Spleen (tissue), 7 donors: Measurements from ENCODE around the gene METTL6.

Source experiments
- POLR2AphosphoS5 ChIP-seq, 3 donors: sonication (generic); formaldehyde crosslinking; IDR thresholded peaks; one replicate each; pipeline ENCODE4 v1.5.1; 2017; ENCODE audit warnings: antibody characterized with exemption in 3 of 3
- TF ChIP-seq, protein P1 (sequence below), 11 experiments: fragments of 200-600 bp in 7 of 11; fragments of 450-650 bp in 4 of 11; sonication (generic) in 4 of 11; IDR thresholded peaks in 8 of 11; conservative IDR thresholded peaks in 3 of 11; 1 replicate in 7 of 11; 2 replicates in 4 of 11; pipeline versions ENCODE4 v1.4.0 to v1.8.0; 2016 to 2021; ENCODE audit warnings: antibody characterized with exemption in 11 of 11, inconsistent platforms in 4 of 11, mild to moderate bottlenecking in 1 of 11
- donor health status: DM: no; HTN: no; CAD: no; lungs with moderate emphysema.
- donor health status: DM: no; HTN: no; CAD: no.
- donor health status: DM: no; HTN: no; CAD: no.

DNA sequence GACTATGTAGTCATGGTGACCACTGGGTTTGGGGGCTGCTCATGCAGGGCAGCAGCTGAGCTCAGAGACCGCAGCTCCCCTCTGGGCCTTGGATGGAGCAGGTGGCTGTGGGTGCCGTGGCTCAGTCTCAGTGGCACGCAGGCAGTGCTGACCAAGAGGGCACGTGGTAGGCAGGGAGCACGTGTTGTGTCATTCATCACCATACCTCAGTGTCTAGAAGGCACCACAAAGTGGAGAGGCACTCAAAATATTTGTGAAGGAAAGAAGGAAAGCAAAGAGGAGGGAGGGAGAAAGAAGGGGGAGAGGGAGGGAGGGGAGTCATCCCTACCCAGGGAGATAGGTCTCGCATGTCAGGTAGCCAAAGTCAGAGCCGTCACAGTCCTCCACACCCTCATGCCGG is 26.2 kb upstream of the METTL6 start:
- TF ChIP-seq, protein P1, sequence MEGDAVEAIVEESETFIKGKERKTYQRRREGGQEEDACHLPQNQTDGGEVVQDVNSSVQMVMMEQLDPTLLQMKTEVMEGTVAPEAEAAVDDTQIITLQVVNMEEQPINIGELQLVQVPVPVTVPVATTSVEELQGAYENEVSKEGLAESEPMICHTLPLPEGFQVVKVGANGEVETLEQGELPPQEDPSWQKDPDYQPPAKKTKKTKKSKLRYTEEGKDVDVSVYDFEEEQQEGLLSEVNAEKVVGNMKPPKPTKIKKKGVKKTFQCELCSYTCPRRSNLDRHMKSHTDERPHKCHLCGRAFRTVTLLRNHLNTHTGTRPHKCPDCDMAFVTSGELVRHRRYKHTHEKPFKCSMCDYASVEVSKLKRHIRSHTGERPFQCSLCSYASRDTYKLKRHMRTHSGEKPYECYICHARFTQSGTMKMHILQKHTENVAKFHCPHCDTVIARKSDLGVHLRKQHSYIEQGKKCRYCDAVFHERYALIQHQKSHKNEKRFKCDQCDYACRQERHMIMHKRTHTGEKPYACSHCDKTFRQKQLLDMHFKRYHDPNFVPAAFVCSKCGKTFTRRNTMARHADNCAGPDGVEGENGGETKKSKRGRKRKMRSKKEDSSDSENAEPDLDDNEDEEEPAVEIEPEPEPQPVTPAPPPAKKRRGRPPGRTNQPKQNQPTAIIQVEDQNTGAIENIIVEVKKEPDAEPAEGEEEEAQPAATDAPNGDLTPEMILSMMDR (IDR thresholded peaks at IDR 0.05 in 8 of 11, conservative IDR thresholded peaks at IDR 0.05 in 3 of 11), result no peak
- TF ChIP-seq POLR2AphosphoS5 (IDR thresholded peaks at IDR 0.05), result no peak
